ENCODE measurements around the gene OR10P1.

The OR10P1 gene

DNA sequence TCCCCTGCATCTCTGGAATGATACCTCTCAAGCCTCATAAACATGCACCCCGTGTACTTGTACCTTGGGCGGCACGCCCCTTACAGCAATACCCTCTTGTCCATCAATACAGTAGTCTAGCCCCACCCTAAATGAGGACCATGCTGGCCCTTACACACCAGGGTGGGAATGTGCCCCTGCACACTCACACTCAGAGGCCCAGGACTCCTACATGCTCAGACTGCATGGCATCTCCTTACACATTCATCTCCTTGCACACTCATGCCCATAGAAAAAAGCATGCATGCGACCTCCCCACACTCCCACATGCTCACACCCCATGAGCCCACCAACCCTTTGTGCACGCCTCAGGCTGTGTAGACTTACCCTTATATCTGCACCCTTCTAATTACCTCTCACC is 49.0 kb downstream of the OR10P1 start:
- Histone ChIP-seq H3K36me3 (ENCODE audit: low read length) (no peaks in the 10 kb centered on the region), H2AFZ (ENCODE audit: low read depth, low read length, severe bottlenecking) (no peak overlapping the region), H3F3A (ENCODE audit: insufficient read depth) (no peaks in the 10 kb centered on the region), H3K27ac (ENCODE audit: low read depth, low read length) (no peak overlapping the region), H3K9me3 (ENCODE audit: insufficient read depth, low read length) (no peaks in the 10 kb centered on the region), H4K20me1 (ENCODE audit: low read depth, low read length) (no peaks in the 10 kb centered on the region), H3K4me2 (ENCODE audit: low read depth, low read length, poor library complexity, severe bottlenecking) (no peak overlapping the region), H3K9ac (ENCODE audit: low read length) (no peak overlapping the region), H3K27me3 (ENCODE audit: low read length) (0 out of 2 replicates have a peak, but pooled peaks cover under 1% of the 10 kb centered on the region), H3K4me3 (ENCODE audit: insufficient read depth, low read length, poor library complexity, severe bottlenecking) (no peak overlapping the region), H3K9me2 (replicated peaks; ENCODE audit: insufficient read depth, low read length) (no peaks in the 10 kb centered on the region), H3K79me2 (ENCODE audit: insufficient read depth, low read length) (no peaks in the 10 kb centered on the region)
- TF ChIP-seq, protein P1, sequence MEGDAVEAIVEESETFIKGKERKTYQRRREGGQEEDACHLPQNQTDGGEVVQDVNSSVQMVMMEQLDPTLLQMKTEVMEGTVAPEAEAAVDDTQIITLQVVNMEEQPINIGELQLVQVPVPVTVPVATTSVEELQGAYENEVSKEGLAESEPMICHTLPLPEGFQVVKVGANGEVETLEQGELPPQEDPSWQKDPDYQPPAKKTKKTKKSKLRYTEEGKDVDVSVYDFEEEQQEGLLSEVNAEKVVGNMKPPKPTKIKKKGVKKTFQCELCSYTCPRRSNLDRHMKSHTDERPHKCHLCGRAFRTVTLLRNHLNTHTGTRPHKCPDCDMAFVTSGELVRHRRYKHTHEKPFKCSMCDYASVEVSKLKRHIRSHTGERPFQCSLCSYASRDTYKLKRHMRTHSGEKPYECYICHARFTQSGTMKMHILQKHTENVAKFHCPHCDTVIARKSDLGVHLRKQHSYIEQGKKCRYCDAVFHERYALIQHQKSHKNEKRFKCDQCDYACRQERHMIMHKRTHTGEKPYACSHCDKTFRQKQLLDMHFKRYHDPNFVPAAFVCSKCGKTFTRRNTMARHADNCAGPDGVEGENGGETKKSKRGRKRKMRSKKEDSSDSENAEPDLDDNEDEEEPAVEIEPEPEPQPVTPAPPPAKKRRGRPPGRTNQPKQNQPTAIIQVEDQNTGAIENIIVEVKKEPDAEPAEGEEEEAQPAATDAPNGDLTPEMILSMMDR (IDR thresholded peaks at IDR 0.05; ENCODE audit: insufficient read depth, low read length, poor library complexity, severe bottlenecking) = no peak
- no peak for TF ChIP-seq EZH2phosphoT487 (conservative IDR thresholded peaks at IDR 0.05; ENCODE audit: low read length)

- Histone ChIP-seq H3K27ac (ENCODE audit: low read depth, low read length) (no peak overlapping the region), H3F3A (ENCODE audit: insufficient read depth) (no peaks in the 10 kb centered on the region), H3K79me2 (ENCODE audit: insufficient read depth, low read length) (no peaks in the 10 kb centered on the region), H2AFZ (ENCODE audit: low read depth, low read length, severe bottlenecking) (no peak overlapping the region), H3K9ac (ENCODE audit: low read length) (no peak overlapping the region), H3K4me2 (ENCODE audit: low read depth, low read length, poor library complexity, severe bottlenecking) (no peak overlapping the region), H3K36me3 (ENCODE audit: low read length) (no peaks in the 10 kb centered on the region), H4K20me1 (ENCODE audit: low read depth, low read length) (no peaks in the 10 kb centered on the region), H3K9me3 (ENCODE audit: insufficient read depth, low read length) (no peaks in the 10 kb centered on the region), H3K27me3 (ENCODE audit: low read length) (no peaks in the 10 kb centered on the region), H3K4me3 (ENCODE audit: insufficient read depth, low read length, poor library complexity, severe bottlenecking) (no peak overlapping the region), H3K9me2 (replicated peaks; ENCODE audit: insufficient read depth, low read length) (no peaks in the 10 kb centered on the region)
- TF ChIP-seq, protein P1 (IDR thresholded peaks at IDR 0.05; ENCODE audit: insufficient read depth, low read length, poor library complexity, severe bottlenecking) = no peak
- TF ChIP-seq EZH2phosphoT487 (conservative IDR thresholded peaks at IDR 0.05; ENCODE audit: low read length) = no peak
Measured at GRCh38 chr12:55686366-55687010, 49.8 kb downstream of the OR10P1 start.
